CD14-positive monocyte (primary cell): ENCODE data around the gene WDR20. TPM values are rescaled to one million over a fixed set of nuclear protein-coding genes. Genes with fewer than 3 reads are reported as not detected.

Source experiments
- DNase-seq, 3 donors: peaks; one replicate each; pipeline ENCODE4 v3.0.0-alpha.2; 2011 to 2022
- H2AFZ ChIP-seq: 2 replicates; pipeline ENCODE4 v1.6.0; 2012; ENCODE audit warnings: mild to moderate bottlenecking, low read depth, low read length, inconsistent platforms; ENCODE audit not compliant: insufficient read depth, poor library complexity, severe bottlenecking
- H3K27ac ChIP-seq, 2 donors: 1 replicate in 1 of 2; 2 replicates in 1 of 2; pipeline ENCODE4 v1.5.1; 2012 to 2013; ENCODE audit warnings: low read length in 2 of 2, control low read depth in 1 of 2, inconsistent platforms in 1 of 2, low read depth in 1 of 2, mild to moderate bottlenecking in 1 of 2
- H3K27me3 ChIP-seq, 2 donors: one replicate each; pipeline versions ENCODE4 v1.6.0 to v1.6.1; 2011 to 2013; ENCODE audit warnings: low read length in 2 of 2; ENCODE audit not compliant: control insufficient read depth in 2 of 2, insufficient read depth in 2 of 2
- H3K36me3 ChIP-seq, 2 donors: replicated peaks in 1 of 2; 1 replicate in 1 of 2; 2 replicates in 1 of 2; pipeline versions ENCODE4 v1.5.1 to v1.6.1; 2012 to 2013; ENCODE audit warnings: low read length in 2 of 2, control low read depth in 1 of 2, inconsistent platforms in 1 of 2, mild to moderate bottlenecking in 1 of 2; ENCODE audit not compliant: insufficient read depth in 2 of 2, control insufficient read depth in 1 of 2
- H3K4me1 ChIP-seq, 2 donors: 1 replicate in 1 of 2; 2 replicates in 1 of 2; pipeline versions ENCODE4 v1.5.1 to v1.6.1; 2012 to 2013; ENCODE audit warnings: low read length in 2 of 2, control low read depth in 1 of 2, inconsistent platforms in 1 of 2, mild to moderate bottlenecking in 1 of 2, moderate library complexity in 1 of 2; ENCODE audit not compliant: insufficient read depth in 2 of 2, control insufficient read depth in 1 of 2
- H3K4me2 ChIP-seq: replicated peaks from 2 replicates; pipeline ENCODE3; 2012; ENCODE audit warnings: low read length, moderate library complexity, mild to moderate bottlenecking; ENCODE audit not compliant: poor library complexity, severe bottlenecking; ENCODE audit errors: extremely low read depth
- H3K4me3 ChIP-seq, 3 experiments: fragments of 200-600 bp in 1 of 3; sonication (generic) in 1 of 3; replicated peaks in 1 of 3; 1 replicate in 2 of 3; 2 replicates in 1 of 3; pipeline ENCODE4 v1.5.1; 2011 to 2013; ENCODE audit warnings: low read length in 3 of 3, mild to moderate bottlenecking in 3 of 3, control low read depth in 2 of 3, low read depth in 2 of 3, inconsistent platforms in 1 of 3, moderate library complexity in 1 of 3
- H3K79me2 ChIP-seq: 2 replicates; pipeline ENCODE4 v1.6.0; 2012; ENCODE audit warnings: mild to moderate bottlenecking, control low read depth, inconsistent platforms, low read length, moderate library complexity; ENCODE audit not compliant: insufficient read depth
- H3K9ac ChIP-seq: 2 replicates; pipeline ENCODE4 v1.6.0; 2017; ENCODE audit warnings: low read length, mild to moderate bottlenecking; ENCODE audit not compliant: insufficient read depth, poor library complexity, severe bottlenecking
- H3K9me3 ChIP-seq, 2 donors: replicated peaks in 1 of 2; 1 replicate in 1 of 2; 2 replicates in 1 of 2; pipeline versions ENCODE4 v1.5.1 to v1.6.1; 2012 to 2013; ENCODE audit warnings: low read length in 2 of 2, control low read depth in 1 of 2; ENCODE audit not compliant: control insufficient read depth in 1 of 2, insufficient read depth in 1 of 2
- H4K20me1 ChIP-seq: 2 replicates; pipeline ENCODE4 v1.6.0; 2012; ENCODE audit warnings: mild to moderate bottlenecking, low read length, control low read depth, moderate library complexity; ENCODE audit not compliant: insufficient read depth
- H3K27ac Mint-ChIP-seq, 7 donors: one replicate each; pipeline ENCODE4 v1.8.0; 2020; ENCODE audit warnings: mild to moderate bottlenecking in 7 of 7, mixed read lengths in 7 of 7, moderate library complexity in 6 of 7, inconsistent platforms in 2 of 7
- H3K27me3 Mint-ChIP-seq, 3 donors: one replicate each; pipeline ENCODE4 v1.8.0; 2021 to 2022; ENCODE audit warnings: low read depth in 3 of 3, mild to moderate bottlenecking in 3 of 3, mixed read lengths in 3 of 3, moderate library complexity in 3 of 3, inconsistent platforms in 1 of 3
- H3K36me3 Mint-ChIP-seq, 2 donors: one replicate each; pipeline ENCODE4 v1.8.0; 2020; ENCODE audit warnings: mixed read lengths in 2 of 2, inconsistent platforms in 1 of 2, mild to moderate bottlenecking in 1 of 2
- H3K4me1 Mint-ChIP-seq: one replicate; pipeline ENCODE4 v1.8.0; 2020; ENCODE audit warnings: mild to moderate bottlenecking, mixed read lengths
- H3K4me3 Mint-ChIP-seq, 2 donors: one replicate each; pipeline ENCODE4 v1.8.0; 2020; ENCODE audit warnings: mild to moderate bottlenecking in 2 of 2, mixed read lengths in 2 of 2, moderate library complexity in 1 of 2
- H3K9me3 Mint-ChIP-seq, 7 donors: one replicate each; pipeline ENCODE4 v1.8.0; 2020 to 2022; ENCODE audit warnings: mixed read lengths in 7 of 7, mild to moderate bottlenecking in 6 of 7, moderate library complexity in 6 of 7, inconsistent platforms in 2 of 7
- CTCF ChIP-seq: fragments of 200-600 bp; IDR thresholded peaks from one replicate; pipeline ENCODE4 v1.8.0; 2022; ENCODE audit warnings: antibody characterized with exemption, mild to moderate bottlenecking
- WGBS: methylation state at CpG from one replicate; pipeline ENCODE4 v1.1.5; 2013; ENCODE audit warnings: missing lambda C conversion rate; ENCODE audit not compliant: insufficient coverage; 5-methylcytosine and 5-hydroxymethylcytosine counted together
- intact Hi-C, 2 donors: fragments of 100-400 bp; cut with micrococcal nuclease; formaldehyde crosslinking; loops; one replicate each; pipeline versions ENCODE4 v1.15.0 to v1.15.1; 2023
- polyA plus RNA-seq, 3 donors: library from polyadenylated mRNA; depleted of rRNA in 1 of 3; unstranded in 2 of 3; stranded (reverse) in 1 of 3; fragments of 300-500 nt in 2 of 3; fragments of >200 nt in 1 of 3; fragmentation: Illumina TruSeq in 2 of 3; gene quantifications; 1 replicate in 2 of 3; 2 replicates in 1 of 3; pipeline ENCODE4 v1.2.3, GENCODE V29; 2012 to 2021

WDR20 gene
- polyA plus RNA-seq, 3 donors: 7.4 to 13.3 (median 9.0) TPM

DNA sequence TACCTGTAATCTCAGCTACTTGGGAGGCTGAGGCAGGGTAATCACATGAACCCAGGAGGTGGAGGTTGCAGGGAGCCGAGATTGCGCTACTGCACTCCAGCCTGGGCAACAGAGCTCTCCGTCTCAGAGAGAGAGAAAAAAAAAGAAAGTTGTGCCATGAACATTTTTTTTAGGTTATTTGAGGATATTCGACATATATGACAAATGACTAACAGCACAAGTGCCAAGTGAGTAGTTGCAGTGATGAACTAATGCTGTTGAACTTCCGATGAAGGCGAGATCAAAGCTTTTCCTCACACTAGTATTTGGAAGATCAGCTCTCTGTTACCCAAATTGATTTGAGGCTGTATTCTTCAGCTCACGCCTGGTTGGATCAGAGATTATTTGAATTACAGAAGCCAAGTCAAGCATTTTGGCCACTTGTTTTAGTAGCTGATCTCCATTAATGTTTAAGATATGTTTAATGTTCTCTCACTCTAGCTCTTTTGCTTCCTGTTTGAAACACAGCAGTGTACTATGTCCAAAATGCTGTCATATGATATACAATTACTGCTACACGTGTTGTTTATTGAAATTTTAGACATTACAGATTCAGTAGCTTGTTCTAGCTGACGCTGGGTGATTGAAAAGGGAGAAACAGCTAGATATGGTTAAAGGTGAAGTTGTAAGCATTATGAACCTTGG is 43.4 kb downstream of the WDR20 start:
- no peak overlapping the region for H3K27ac ChIP-seq
- H3K4me3 ChIP-seq: no peak overlapping the region
- H3K9me3 Mint-ChIP-seq: no peaks in the 10 kb centered on the region
- peaks cover 6% of the 10 kb centered on the region for H3K4me1 Mint-ChIP-seq
- H2AFZ ChIP-seq: no peak overlapping the region
- H3K27me3 Mint-ChIP-seq: no peaks in the 10 kb centered on the region
- H3K9me3 ChIP-seq: no peaks in the 10 kb centered on the region
- peaks cover 16 to 18% of the 10 kb centered on the region in 2 donors for H3K36me3 Mint-ChIP-seq
- intact Hi-C loops: no loop called here
- no peak for TF ChIP-seq CTCF
- H3K4me3 Mint-ChIP-seq: no peak overlapping the region
- DNase-seq: no peak
- H3K36me3 ChIP-seq: peaks cover 7 to 16% of the 10 kb centered on the region in 2 donors
- H3K27ac Mint-ChIP-seq: peak overlapping the region in 1 of 7 donors; percentile 5
- no peaks in the 10 kb centered on the region for H3K4me1 ChIP-seq
- H4K20me1 ChIP-seq: peaks cover 99% of the 10 kb centered on the region
- no peaks in the 10 kb centered on the region for H3K27me3 ChIP-seq
- H3K9ac ChIP-seq: no peak overlapping the region
- peaks cover 86% of the 10 kb centered on the region for H3K79me2 ChIP-seq
- H3K4me2 ChIP-seq: no peak overlapping the region
- WGBS: 95% methylated on average over 4 of the region's 9 CpGs

- H3K4me1 Mint-ChIP-seq: peaks cover 6% of the 10 kb centered on the region
- no peak overlapping the region for H3K27ac Mint-ChIP-seq
- Histone ChIP-seq H2AFZ (no peak overlapping the region), H3K4me1 (no peaks in the 10 kb centered on the region), H3K4me3 (no peak overlapping the region), H3K27ac (no peak overlapping the region), H3K4me2 (no peak overlapping the region), H3K27me3 (no peaks in the 10 kb centered on the region), H3K9me3 (no peaks in the 10 kb centered on the region), H3K79me2 (peaks cover 88% of the 10 kb centered on the region), H3K36me3 (peaks cover 1 to 10% of the 10 kb centered on the region in 2 donors), H4K20me1 (peaks cover 99% of the 10 kb centered on the region), H3K9ac (no peak overlapping the region)
- no peak for TF ChIP-seq CTCF
- intact Hi-C loops: no loop called here
- H3K36me3 Mint-ChIP-seq: peaks cover 10 to 12% of the 10 kb centered on the region in 2 donors
- WGBS: 100% methylated on average over 1 of the region's 3 CpGs
- no peak for DNase-seq
- no peaks in the 10 kb centered on the region for H3K27me3 Mint-ChIP-seq
- no peak overlapping the region for H3K4me3 Mint-ChIP-seq
- no peaks in the 10 kb centered on the region for H3K9me3 Mint-ChIP-seq
Measured at GRCh38 chr14:102183886-102184285, 44.2 kb downstream of the WDR20 start.
